Measurements from ENCODE around the gene PHKB.

DNA sequence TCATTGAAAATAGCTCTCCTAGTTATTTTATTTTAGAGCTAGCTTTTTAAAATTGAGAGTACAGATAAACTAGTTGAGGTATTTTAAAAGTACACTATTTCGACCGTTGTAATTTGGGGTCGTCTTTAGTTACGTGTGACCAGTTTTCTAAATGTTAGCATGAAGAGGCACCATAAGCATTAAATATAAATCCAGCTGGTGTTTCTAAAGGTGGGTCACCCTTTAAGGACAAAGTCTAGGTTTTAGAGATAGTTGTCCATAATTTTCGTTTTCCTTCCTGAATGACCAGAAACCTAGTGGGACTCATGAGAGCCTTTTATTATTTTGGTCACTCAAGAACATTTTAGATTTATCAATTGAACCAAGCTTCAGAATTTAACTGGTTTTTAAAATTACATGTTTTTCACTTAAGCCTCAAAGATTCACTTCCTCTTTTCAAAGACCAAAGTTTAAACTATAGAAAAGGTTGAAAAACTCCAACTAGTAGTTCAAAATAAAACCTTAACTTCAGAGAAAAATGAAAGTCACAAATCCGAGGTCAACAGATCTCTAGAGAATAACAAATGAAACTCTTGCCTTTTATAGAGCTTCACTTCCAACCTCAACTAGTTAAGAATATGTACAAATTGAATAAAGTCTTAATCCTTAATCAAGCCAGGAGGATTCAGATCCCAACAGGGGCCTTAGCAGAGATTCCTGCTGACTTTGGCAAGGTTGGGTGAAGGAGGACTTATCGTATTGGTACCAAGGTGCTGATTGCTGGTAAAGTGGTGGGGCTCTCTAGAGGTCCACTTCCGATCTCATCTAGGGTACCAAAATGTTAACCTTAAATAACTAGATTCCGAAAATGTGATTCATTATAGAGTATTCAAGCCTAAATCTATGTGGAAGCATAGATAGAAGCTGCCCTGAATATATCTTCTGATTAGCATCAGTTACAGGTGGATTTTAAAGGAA lies 32.5 kb downstream of the PHKB start:
- TF ChIP-seq, protein P1, sequence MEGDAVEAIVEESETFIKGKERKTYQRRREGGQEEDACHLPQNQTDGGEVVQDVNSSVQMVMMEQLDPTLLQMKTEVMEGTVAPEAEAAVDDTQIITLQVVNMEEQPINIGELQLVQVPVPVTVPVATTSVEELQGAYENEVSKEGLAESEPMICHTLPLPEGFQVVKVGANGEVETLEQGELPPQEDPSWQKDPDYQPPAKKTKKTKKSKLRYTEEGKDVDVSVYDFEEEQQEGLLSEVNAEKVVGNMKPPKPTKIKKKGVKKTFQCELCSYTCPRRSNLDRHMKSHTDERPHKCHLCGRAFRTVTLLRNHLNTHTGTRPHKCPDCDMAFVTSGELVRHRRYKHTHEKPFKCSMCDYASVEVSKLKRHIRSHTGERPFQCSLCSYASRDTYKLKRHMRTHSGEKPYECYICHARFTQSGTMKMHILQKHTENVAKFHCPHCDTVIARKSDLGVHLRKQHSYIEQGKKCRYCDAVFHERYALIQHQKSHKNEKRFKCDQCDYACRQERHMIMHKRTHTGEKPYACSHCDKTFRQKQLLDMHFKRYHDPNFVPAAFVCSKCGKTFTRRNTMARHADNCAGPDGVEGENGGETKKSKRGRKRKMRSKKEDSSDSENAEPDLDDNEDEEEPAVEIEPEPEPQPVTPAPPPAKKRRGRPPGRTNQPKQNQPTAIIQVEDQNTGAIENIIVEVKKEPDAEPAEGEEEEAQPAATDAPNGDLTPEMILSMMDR (IDR thresholded peaks at IDR 0.05; ENCODE audit: insufficient read depth, low read depth, low read length) = no peak
- no peak for TF ChIP-seq EZH2 (IDR thresholded peaks at IDR 0.05; ENCODE audit: insufficient read depth, low read length)
